Mesodermal cell (in vitro differentiated cells): ENCODE data around the gene HSPG2.

Experiments used
- H3K27ac ChIP-seq: 2 replicates; pipeline ENCODE4 v1.7.0; 2013; ENCODE audit warnings: mild to moderate bottlenecking, low read depth, low read length, moderate library complexity; ENCODE audit not compliant: severe bottlenecking
- H3K36me3 ChIP-seq: 2 replicates; pipeline ENCODE4 v1.7.1; 2013; ENCODE audit warnings: mild to moderate bottlenecking, low read length, moderate library complexity; ENCODE audit not compliant: control insufficient read depth, insufficient read depth
- H3K4me1 ChIP-seq: one replicate; pipeline ENCODE4 v1.7.1; 2013; ENCODE audit warnings: mild to moderate bottlenecking, low read length; ENCODE audit not compliant: insufficient read depth, control insufficient read depth, poor library complexity, severe bottlenecking
- H3K4me3 ChIP-seq: 2 replicates; pipeline ENCODE4 v1.7.0; 2013; ENCODE audit warnings: low read length, control low read depth, mild to moderate bottlenecking; ENCODE audit not compliant: insufficient read depth, poor library complexity, severe bottlenecking; ENCODE audit errors: extremely low read depth
- H3K9me3 ChIP-seq: 2 replicates; pipeline ENCODE4 v1.7.1; 2013; ENCODE audit warnings: mild to moderate bottlenecking, low read length, moderate library complexity; ENCODE audit not compliant: control insufficient read depth
- WGBS, 2 experiments: methylation state at CpG; one replicate each; pipeline ENCODE4 v1.1.5; 2013; ENCODE audit warnings: missing lambda C conversion rate in 2 of 2; ENCODE audit not compliant: insufficient coverage in 2 of 2; 5-methylcytosine and 5-hydroxymethylcytosine counted together

The HSPG2 gene

DNA sequence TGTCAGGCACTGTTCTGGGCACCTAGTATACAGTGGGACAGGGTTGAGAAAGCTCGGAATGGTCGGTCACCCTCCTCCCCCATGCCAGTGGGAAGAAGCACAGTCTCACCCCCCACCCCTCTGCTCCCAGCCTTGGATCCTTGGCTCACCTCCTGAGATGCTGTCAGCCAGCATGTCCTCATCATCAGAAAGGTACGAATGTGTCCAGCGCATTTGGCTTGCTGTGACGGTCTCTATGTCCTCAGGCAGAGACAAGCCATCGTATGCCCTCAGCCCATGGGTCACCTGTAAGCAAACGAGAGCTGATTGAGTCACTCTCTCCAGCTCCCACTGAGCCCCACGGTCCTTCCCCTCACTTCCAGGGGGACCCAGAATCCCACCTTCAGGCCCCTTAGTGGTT lies 41.1 kb downstream of the HSPG2 start:
- Histone ChIP-seq H3K4me3 (no peak overlapping the region), H3K36me3 (peaks cover 52% of the 10 kb centered on the region), H3K4me1 (peaks cover 43% of the 10 kb centered on the region), H3K9me3 (no peaks in the 10 kb centered on the region), H3K27ac (no peak overlapping the region)
- WGBS, 2 experiments, result 95 to 97% methylated on average over 6 to 7 of the region's 8 CpGs

DNA sequence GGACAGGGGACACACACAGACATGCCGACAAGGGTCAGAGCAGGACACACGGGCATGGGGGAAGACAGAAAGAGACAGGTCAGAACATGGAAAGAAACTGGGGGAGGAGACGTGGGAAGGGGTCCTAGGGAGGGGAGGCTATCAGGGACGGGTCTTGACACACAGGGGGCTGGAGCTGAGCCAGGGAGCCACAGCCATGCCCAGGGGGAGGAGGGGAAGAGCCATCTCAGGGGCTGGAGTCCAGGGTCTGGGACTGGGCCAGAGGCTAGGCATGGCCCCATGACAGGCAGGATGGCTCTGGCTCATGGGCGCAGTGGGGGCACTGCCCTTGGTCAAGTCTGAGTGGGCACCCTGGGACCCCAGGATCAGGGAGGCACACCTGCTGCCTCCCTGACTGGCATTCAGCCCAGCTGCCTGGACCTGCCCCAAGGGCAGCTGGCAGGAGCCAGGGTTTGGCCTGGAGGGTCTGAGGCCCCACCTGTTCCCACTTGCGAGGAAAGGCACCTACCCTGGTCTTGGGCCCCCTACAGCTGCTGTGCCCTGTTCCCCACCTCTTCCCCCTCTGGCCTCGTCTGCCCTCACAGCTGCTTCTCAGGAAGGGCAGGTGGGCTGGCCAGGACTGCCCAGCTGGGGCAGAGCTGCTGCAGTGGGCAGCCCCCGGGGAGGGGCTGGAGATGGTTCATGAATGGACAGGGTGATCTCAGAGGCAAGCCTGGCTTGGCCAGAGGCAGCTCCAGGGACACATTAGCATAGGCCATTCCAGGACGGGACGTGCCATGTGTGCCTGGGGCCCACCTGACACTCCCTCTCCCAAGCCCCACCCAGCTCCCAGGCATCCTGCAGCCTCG lies 42.9 kb downstream of the HSPG2 start:
- Histone ChIP-seq H3K9me3 (no peaks in the 10 kb centered on the region), H3K36me3 (peaks cover 68% of the 10 kb centered on the region), H3K4me3 (no peak overlapping the region), H3K4me1 (peaks cover 25% of the 10 kb centered on the region), H3K27ac (no peak overlapping the region)
- WGBS, 2 experiments, result 89 to 93% methylated on average over 8 to 9 of the region's 11 CpGs

- WGBS, 2 experiments, result 90% methylated on average over 12 to 14 of the region's 14 CpGs
- peaks cover 73% of the 10 kb centered on the region for H3K36me3 ChIP-seq
- peaks cover 15% of the 10 kb centered on the region for H3K4me1 ChIP-seq
- H3K9me3 ChIP-seq, result no peaks in the 10 kb centered on the region
- no peak overlapping the region for H3K4me3 ChIP-seq
- H3K27ac ChIP-seq, result no peak overlapping the region
Observed at GRCh38 chr1:21893046-21893805, 43.9 kb downstream of the HSPG2 start.

DNA sequence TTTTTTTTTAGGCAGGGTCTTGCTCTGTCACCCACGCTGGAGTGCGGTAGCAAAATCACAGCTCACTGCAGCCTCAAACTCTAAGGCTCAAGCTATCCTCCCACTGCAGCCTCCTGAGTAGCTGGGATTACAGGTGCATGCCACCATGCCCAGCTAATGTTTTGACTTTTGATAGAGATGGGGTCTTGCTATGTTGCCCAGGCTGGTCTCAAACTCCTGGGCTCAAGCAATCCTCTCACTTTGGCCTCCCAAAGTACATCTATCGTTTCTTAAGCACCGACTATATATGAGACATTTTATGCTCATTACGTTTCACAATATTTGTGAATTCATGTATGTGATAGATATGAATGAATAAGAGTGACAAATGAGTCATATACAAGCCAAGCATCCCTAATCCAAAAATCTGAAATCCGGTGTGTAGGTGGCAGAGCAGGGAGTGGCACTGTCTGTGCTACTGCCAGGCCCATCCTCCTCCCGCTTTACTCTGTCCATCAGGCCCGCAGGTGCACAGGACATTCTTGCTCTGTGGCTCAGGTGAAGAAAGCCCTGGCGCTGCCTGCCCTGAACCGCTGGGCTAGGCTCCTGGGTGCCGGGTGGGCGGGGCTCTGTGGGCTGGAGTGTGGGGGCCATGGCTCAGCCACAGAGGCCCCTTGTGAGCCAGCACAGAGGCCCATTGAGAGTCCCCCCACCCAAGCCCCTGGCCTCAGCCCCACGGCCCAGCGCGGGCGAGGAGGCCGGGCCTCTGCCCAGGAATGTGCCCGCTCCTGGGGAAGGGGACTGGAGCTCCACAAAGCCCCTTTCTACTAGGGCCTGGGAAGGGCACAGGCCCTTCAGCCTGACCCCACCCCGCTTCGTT lies 45.3 kb downstream of the HSPG2 start:
- H3K9me3 ChIP-seq, result no peaks in the 10 kb centered on the region
- peaks cover 79% of the 10 kb centered on the region for H3K36me3 ChIP-seq
- H3K27ac ChIP-seq, result no peak overlapping the region
- H3K4me1 ChIP-seq, result peaks cover 6% of the 10 kb centered on the region
- no peak overlapping the region for H3K4me3 ChIP-seq
- WGBS, 2 experiments, result 92 to 97% methylated on average over 10 to 15 of the region's 20 CpGs

- no peak overlapping the region for H3K27ac ChIP-seq
- 90 to 91% methylated on average over 5 to 6 of the region's 6 CpGs for WGBS, 2 experiments
- peaks cover 87% of the 10 kb centered on the region for H3K36me3 ChIP-seq
- no peak overlapping the region for H3K4me3 ChIP-seq
- H3K9me3 ChIP-seq, result no peaks in the 10 kb centered on the region
- no peaks in the 10 kb centered on the region for H3K4me1 ChIP-seq
Observed at GRCh38 chr1:21891081-21891480, 46.0 kb downstream of the HSPG2 start.

DNA sequence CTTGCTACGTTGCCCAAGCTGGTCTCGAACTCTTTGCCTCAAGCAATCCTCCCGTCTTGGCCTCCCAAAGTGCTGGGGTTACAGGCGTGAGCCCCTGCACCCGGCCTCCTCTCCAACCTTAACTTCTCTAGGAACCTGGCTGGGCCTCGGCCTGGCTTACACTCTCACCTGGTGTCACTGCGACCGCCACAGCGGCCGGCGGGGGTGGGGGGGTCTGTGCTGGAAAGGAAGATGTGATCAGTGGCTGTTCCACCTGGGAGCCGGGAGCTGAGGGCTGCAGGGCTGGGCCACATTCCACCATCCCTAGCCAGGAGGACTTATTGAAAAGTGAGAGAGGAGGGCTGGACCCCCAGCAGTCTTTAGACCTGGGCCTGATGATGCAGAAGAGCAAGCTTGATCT lies 48.6 kb downstream of the HSPG2 start:
- peaks cover 96% of the 10 kb centered on the region for H3K36me3 ChIP-seq
- H3K27ac ChIP-seq, result no peak overlapping the region
- H3K4me1 ChIP-seq, result no peaks in the 10 kb centered on the region
- no peaks in the 10 kb centered on the region for H3K9me3 ChIP-seq
- no peak overlapping the region for H3K4me3 ChIP-seq
- 88 to 98% methylated on average over 4 to 9 of the region's 12 CpGs for WGBS, 2 experiments

GRCh38 chr1:21887796-21888195 lies 49.3 kb downstream of the HSPG2 start:
- H3K27ac ChIP-seq, result no peak overlapping the region
- WGBS, 2 experiments, result 93 to 98% methylated on average over 3 to 6 of the region's 11 CpGs
- peaks cover 94% of the 10 kb centered on the region for H3K36me3 ChIP-seq
- H3K9me3 ChIP-seq, result no peaks in the 10 kb centered on the region
- H3K4me1 ChIP-seq, result no peaks in the 10 kb centered on the region
- no peak overlapping the region for H3K4me3 ChIP-seq

DNA sequence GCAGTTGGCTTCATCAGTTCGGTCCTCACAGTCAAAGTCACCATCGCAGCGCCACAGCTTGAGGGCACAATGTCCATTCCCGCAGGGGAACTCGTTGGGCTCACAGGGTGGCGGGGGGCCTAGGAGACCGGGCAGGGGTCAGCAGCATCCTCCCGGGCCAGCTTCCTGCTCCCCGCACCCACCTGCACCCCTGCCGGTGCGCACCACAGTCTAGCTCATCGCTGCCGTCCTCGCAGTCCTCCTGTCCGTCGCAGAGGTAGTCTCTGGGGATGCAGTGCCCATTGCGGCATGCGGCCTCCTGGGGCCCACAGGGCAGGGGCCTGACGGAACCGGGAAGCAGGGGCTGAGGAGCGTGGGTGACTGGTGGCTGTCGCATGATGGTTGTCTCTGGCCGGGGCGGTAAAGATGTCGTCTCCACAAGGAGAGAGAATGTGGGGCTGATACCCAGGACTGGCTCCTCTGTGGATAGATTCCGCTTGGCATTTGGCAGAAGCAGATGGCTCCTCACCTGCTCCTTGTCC lies 49.8 kb downstream of the HSPG2 start:
- H3K27ac ChIP-seq, result no peak overlapping the region
- H3K4me1 ChIP-seq, result no peaks in the 10 kb centered on the region
- no peaks in the 10 kb centered on the region for H3K9me3 ChIP-seq
- 95 to 96% methylated on average over 19 to 26 of the region's 26 CpGs for whole genome bisulfite sequencing, 2 experiments
- peaks cover 91% of the 10 kb centered on the region for H3K36me3 ChIP-seq
- no peak overlapping the region for H3K4me3 ChIP-seq

DNA sequence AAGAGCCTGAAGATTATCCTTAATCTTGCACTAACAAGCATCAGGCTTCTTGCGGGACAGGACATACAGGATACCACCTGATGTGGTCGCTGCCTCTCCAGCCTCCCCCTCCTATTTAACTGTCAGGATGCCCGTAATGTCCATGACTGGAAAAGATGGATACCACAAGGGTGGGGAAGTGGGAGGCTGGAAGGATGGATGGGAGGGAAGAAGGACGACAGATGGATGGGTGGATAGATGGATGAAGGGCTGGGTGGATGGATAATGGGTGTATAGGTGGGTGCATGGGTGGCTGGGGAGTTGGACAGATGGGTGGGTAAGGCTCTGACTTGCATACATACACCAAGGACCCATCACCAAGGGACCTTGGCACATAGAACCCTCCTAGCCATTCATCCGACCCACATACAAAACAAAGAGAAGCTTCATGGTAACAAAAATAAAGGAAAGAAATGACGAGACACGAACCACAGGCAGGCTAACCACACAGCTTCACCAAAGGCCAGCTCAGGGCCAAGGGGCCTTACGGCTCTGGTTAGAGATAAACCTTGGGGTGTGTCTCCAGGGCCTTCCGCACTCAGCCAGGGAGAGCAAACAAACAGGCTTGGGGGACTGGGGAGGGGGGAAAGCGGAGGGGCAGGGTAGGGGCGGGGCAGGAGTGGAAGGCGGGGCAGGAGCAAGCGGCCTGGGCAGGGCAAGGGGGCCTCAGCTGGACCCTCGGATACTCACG lies 50.5 kb downstream of the HSPG2 start:
- H3K27ac ChIP-seq, result no peak overlapping the region
- peaks cover 91% of the 10 kb centered on the region for H3K36me3 ChIP-seq
- no peaks in the 10 kb centered on the region for H3K4me1 ChIP-seq
- H3K9me3 ChIP-seq, result no peaks in the 10 kb centered on the region
- no peak overlapping the region for H3K4me3 ChIP-seq
- WGBS, 2 experiments, result 97 to 98% methylated on average over 8 to 9 of the region's 15 CpGs
